Ecto neural progenitor cell (in vitro differentiated cells): ENCODE results near the gene FAM210B.
"Not testable (repeated sequence)": the region's sequence is repeated elsewhere in the genome, so short reads cannot be mapped to it uniquely, and the experiment has no call there.

Source experiments
- DNase-seq: peaks from one replicate; pipeline ENCODE4 v3.0.0-alpha.2; 2018; ENCODE audit warnings: low spot score

The FAM210B gene

GRCh38 chr20:56358600-56359211, at the start of gene FAM210B:
Gene FAM210B, plus strand, starts transcription at chr20:56358974. Its CDS starts 32 bp downstream, at chr20:56359006.
- DNase-seq: peak; percentile 91

DNA sequence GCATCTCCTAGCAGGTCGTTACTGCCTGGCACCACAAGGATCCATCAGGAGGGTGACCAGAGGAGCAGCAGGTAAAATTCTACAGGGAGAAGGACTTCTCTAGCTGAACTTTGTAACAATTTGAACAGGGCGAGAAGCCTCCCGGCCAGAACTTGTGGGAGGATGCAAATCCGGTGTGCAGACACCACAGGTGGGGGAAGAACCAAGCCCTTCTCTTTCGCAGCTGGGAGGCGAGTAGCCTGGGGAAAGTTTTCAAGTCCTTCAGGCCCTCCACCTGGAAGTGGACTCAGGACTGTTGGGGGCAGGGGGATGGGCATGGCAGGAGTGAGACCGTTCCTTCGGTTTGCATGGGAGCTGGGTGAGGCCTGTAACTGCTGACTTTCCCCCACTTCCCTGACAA, 42.7 kb upstream of the FAM210B start:
- no peak for DNase-seq

- no peak for DNase-seq
Observed at GRCh38 chr20:56316483-56316882, 42.3 kb upstream of the FAM210B start.

DNA sequence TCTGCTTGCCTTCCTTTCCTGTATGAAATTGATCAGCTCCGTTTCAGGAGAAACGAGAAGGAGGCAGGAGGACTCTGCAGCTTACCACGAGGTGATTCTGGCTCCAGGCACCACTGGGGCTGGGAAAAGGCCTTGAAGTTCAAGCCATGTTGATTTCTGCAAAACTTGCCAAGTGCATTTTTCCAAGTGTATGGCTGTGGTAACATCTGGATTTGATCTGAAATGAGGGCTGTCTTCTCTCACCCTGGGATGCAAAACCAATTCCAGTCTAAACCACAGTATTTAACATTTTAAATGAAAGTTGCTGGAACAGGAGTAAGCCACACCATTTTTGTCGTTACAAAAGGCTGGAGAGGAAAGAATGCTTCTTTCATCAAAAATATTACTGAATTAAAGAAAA, 36.1 kb upstream of the FAM210B start:
- DNase-seq: no peak

GRCh38 chr20:56323206-56323605, 35.6 kb upstream of the FAM210B start:
- DNase-seq: no peak

DNA sequence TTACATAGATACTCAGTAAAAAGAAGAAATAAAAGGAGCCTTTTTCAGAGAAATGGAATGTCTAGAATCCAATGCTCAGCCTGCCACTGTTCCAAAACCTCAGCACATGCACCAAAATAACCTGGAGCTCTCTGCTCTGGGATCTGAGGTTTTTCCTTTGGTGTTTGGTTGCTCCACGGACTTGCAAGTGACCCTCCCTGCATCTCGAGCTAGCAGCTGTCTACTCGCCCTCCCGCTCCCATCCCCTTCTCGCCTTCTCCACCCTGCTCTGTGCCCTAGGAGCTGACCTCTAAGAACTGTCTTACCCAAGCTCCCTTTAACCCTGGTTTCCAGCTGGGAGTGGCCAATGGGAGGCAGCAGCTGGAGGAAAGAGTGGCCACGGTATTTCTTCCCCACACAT, 35.1 kb upstream of the FAM210B start:
- DNase-seq: no peak

GRCh38 chr20:56324806-56325205, 34.0 kb upstream of the FAM210B start:
- DNase-seq: no peak

- DNase-seq: no peak
Observed at GRCh38 chr20:56328861-56329260, 29.9 kb upstream of the FAM210B start.

- not testable (repeated sequence) for DNase-seq
Observed at GRCh38 chr20:56336709-56337108, 22.1 kb upstream of the FAM210B start.

GRCh38 chr20:56342783-56343182, 16.0 kb upstream of the FAM210B start:
- DNase-seq: no peak

- peak; percentile 89 for DNase-seq
Observed at GRCh38 chr20:56343861-56344381, 14.9 kb upstream of the FAM210B start.

- no peak for DNase-seq
Observed at GRCh38 chr20:56345911-56346310, 12.9 kb upstream of the FAM210B start.

GRCh38 chr20:56347628-56348304, 11.0 kb upstream of the FAM210B start:
- DNase-seq: peak; percentile 56

GRCh38 chr20:56348305-56348693, 10.5 kb upstream of the FAM210B start:
- DNase-seq: no peak

- no peak for DNase-seq
Observed at GRCh38 chr20:56348746-56349145, 10.0 kb upstream of the FAM210B start.

DNA sequence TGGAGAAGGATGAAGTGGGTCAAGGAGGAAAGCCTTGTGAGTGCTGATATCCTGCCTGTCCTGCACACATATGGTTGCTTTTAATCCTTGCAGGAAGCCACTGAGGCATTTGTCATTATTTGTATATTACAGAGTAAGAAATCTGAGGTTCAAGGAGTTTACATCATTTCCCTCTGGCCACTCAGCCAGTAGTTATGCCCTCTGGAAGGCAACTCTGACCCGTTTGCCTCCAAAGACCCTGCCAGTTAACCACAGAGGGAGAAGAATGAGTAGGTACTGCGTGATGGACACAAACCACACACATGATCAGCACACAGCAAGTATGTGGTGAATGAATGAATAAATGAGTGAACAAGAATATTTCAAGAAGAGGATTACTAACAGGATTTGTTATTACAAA, 7.9 kb upstream of the FAM210B start:
- DNase-seq: no peak

GRCh38 chr20:56352345-56353055, 6.3 kb upstream of the FAM210B start:
- no peak for DNase-seq

- no peak for DNase-seq
Observed at GRCh38 chr20:56353356-56353755, 5.4 kb upstream of the FAM210B start.

- DNase-seq: no peak
Observed at GRCh38 chr20:56358070-56358469, 704 bp upstream of the FAM210B start.

- peak; percentile 67 for DNase-seq
Observed at GRCh38 chr20:56359212-56360132, 698 bp downstream of the FAM210B start.

- no peak for DNase-seq
Observed at GRCh38 chr20:56360133-56360907, 1.5 kb downstream of the FAM210B start.
